Mammary epithelial cell (primary cell): Measurements from ENCODE around the gene DUSP2.

Source experiments
- CTCF ChIP-seq, 2 donors: IDR thresholded peaks in 1 of 2; conservative IDR thresholded peaks in 1 of 2; 2 replicates each; pipeline ENCODE4 v1.5.1; 2011 to 2012; ENCODE audit warnings: inconsistent platforms in 2 of 2, low read length in 2 of 2, mild to moderate bottlenecking in 2 of 2, control low read depth in 1 of 2, low read depth in 1 of 2; ENCODE audit not compliant: insufficient read depth in 1 of 2; ENCODE audit errors: extremely low read depth in 1 of 2
- EZH2 ChIP-seq: IDR thresholded peaks from 2 replicates; pipeline ENCODE4 v1.6.1; 2012; ENCODE audit warnings: low read length, inconsistent platforms, borderline replicate concordance

GRCh38 chr2:96120091-96120720 is 25.0 kb downstream of the DUSP2 start:
- TF ChIP-seq CTCF (conservative IDR thresholded peaks at IDR 0.05 in 1 of 2, IDR thresholded peaks at IDR 0.05 in 1 of 2; ENCODE audit: extremely low read depth in 1 of 2, insufficient read depth in 1 of 2, low read depth in 1 of 2, low read length in 2 of 2), result no peak
- TF ChIP-seq EZH2, result no peak
